ENCODE data around the gene AGMO.
"Not testable (repeated sequence)": the region's sequence is repeated elsewhere in the genome, so short reads cannot be mapped to it uniquely, and the experiment has no call there.

Gene AGMO

DNA sequence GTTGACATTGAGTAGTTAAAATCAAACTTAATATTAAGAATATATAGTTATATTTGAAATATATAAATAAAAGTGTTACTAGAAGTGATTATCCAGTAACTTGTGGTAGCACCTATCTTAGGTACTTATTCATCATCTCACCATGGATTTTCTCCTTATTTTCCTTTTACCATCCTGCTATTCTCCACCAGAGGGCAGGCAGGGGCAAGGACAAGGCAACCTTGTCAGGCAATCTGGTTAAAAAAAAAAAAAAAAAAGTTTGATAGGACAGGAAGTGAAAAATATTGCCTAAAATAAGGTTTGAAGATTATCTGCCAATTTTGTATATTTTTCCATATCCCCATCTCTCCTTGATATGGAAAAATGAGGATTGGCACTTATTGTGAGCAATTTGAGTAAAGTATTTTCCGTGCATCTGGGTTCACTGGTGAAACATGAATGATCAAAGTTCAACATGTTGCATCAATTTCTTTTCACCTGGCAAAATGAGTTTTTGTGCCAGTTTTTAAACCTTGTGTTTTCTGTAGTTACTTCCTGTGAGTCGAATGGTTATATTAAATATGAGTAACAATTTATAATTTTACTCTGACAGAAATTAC is 256.7 kb downstream of the AGMO start:
- DNase-seq, result peak; percentile 11 to 66

DNA sequence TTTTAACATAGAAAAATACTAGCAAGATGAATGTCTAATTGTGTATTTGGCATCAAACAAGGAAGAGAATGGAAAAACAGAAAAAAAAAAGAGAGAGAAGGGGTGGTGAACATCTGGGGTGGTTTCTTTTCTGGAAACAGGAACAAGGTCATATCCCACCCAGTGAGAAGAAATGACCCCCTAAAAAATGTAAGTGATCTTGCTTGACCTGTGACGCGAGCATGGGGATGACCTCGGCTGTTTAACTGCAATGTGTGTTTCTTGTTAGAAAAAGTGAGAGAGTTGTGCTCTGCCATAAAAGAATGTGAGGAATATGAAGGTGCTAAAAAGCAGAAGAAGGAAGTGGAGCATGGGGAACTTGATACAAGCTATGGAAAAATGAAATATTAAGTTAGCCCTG is 258.5 kb downstream of the AGMO start:
- DNase-seq, result no peak

GRCh38 chr7:15300986-15301385 is 260.8 kb downstream of the AGMO start:
- not testable (repeated sequence) for DNase-seq

GRCh38 chr7:15292138-15292537 is 269.7 kb downstream of the AGMO start:
- DNase-seq, result no peak

DNA sequence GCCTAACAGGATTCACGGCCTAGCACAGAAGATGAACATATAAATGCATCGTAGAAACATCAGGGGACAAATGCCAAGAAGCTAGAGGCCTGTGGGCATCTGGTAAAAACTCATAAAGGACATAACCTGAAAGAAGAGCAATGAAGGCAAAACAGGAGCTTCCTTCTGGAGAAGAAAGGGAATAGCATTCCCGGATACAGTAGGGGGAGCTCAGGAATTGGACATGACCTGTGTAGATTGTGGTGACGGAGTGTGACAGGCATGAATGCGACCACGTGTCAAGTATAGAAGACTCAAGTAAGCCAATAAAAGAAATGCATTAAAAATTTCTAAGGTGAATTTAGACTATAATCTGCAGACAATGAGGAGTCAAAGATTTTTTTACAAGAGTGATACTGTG is 270.1 kb downstream of the AGMO start:
- DNase-seq, result no peak

GRCh38 chr7:15288741-15289140 is 273.1 kb downstream of the AGMO start:
- no peak for DNase-seq

- no peak for DNase-seq
Measured at GRCh38 chr7:15284396-15284795, 277.4 kb downstream of the AGMO start.

- DNase-seq, result no peak
Measured at GRCh38 chr7:15280078-15280733, 281.6 kb downstream of the AGMO start.

DNA sequence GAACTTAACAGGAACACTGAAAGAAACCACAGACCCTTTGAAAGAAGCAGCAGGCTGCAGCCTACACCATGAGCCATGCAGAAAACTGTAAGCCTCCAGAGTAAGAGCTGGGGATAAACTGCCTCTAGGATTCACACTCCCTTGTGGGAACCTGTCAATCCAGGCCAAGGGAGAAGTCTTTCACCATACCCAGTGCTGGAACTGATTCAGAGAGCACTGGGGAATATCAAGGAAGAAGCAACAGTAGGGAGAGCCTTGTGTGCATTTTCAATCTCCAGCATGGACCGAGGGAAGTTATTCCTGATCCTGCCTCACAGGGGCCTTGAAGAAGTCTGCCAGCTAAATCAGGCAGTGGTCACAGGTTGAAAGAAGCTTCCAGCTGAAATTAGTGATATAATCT is 282.2 kb downstream of the AGMO start:
- no peak for DNase-seq

DNA sequence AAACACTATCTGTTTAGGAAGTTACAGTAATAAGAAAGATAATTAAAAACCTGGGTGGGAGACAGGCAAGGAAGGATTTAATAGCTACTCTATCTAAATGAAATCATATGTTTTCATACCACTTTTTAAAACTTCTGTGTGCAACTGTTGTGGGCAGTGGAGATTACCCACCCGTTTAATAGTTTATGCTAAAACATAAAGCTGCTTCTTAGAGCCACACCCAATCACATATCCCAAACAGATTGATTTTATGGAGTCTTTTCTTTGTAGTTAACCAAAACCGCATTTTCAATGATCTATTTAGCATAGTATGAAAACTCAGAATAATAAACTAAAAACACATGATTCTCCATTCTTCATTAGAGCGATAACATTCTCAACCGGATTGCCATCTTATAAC is 304.1 kb downstream of the AGMO start:
- no peak for DNase-seq

DNA sequence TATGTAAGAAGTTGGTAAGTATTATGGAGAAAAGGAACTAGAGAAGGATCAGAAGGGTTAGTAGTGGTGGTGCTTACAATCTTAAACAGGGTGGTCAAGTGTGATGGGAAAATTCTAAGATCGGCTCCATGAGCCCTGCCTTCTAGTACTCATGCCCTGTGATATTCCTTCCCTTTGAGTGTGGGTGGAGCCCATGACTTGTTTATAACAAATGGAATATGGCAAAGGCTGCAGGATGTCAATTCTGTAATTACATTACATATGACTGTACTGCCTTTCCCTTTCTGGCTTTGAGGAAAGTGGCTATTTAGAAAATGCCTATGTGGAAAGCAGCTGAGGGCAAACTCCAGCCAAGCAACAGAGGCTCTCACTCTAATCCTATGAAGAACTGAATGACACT is 309.6 kb downstream of the AGMO start:
- DNase-seq, result no peak

DNA sequence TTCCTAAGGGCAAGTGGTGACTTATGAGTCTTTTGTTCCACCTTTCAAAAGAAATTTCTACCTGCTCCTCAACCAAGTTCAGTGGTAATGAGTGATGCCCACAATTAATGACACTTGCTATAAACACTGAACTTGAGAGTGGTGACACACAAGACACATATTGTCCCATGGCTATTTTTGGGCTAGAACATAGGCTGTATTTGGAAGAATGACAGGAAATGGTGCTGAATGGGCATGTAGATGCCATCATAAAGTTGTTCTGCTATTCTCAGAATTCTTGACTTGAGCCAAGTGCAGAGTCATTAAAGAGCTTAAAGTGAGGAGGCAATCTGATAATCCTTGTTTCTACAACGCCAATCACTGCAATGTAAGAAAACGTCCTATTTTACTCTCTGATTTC is 313.3 kb downstream of the AGMO start:
- DNase-seq, result no peak

DNA sequence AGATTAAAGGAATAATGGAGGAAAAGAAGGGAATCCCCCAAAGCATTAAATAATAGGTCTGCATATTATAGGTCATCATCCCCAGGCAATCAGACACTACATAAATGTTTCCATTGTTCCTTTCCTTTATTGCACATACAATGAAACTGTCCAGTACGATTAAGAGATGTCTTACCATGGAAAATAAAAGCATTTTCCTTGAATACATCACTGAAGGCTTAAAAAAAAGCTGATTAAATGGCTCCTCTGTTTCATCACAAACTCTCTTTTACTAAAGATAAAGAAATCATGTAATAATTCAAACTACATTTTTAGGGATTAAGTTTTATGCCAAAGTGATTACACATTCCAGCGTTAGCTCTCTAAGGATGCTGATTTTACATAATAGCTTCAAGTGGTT is 316.0 kb downstream of the AGMO start:
- no peak for DNase-seq

DNA sequence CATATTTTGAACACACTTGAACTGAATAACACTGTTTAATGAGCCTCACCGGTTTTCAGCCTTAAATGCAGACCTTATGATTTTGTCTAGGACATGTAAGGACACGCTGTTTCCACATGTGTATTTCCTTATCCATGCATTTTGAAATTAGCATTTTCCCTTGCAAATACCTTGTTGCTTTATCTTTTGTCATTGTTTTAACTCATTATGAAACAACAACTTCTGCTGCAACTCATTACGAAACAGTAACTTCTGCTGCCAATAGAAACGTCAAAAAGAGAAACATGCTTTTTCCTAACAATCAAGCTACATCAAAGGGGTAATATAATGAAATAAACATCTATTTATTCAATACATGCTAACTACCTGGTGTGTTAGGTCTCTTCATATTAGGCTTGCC is 322.0 kb downstream of the AGMO start:
- DNase-seq, result no peak

DNA sequence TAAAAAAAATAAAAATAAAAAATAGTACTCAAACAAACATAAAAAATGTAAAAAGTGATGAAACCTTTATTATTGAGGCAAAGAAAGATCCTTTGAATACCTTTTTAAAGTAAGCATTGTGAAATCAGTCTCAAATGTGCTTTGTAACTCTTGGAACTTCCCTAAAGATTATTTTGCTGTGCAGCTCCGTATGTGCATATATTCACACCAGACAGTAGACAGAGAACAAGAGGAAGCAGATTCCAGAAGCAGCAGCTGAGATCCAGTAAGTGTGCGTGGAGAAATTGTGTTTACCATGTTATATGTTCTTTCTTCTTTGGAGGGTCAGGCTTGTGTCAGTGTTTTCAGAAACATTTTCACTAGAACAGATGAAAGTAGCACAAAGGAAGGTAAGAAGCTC is 324.9 kb downstream of the AGMO start:
- DNase-seq, result no peak

GRCh38 chr7:15234431-15234830 is 327.4 kb downstream of the AGMO start:
- DNase-seq, result no peak

- DNase-seq, result no peak
Measured at GRCh38 chr7:15228831-15229230, 333.0 kb downstream of the AGMO start.

DNA sequence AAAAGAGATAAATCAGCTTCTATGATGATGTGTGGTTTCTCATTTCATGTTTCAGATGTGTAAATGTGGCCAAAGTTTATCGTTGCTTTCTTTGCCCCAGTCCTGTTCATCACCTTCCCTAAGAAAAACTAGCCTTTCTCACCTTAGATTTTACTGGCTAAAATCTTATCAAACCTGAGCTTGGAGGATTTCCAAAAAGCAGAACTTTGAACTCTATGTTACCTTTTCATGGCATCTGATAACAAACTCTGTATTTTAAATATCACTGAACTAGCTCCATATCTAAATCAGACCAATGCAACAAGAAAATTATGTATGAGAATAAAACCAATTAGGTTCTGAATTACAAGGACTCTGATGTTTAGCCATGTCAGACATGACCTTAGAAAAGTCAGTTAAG is 335.8 kb downstream of the AGMO start:
- no peak for DNase-seq

DNA sequence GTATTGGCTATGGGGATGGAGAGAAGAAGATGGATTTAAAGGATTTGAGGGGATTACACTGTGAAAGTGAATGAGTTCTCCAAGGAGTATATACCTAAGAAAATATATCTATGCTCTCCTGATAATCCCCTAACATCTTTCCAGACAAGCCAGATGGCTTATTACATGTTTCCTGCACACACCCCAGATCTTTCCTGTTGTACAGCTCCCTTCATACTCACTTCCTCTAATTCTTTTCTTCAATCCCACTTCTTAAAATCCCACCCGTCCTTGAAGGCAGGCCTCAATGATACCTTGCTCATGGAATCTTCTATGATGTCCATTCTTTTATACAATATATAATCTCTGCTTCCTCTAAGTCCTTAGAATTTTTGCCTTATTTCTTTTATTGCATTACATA is 342.1 kb downstream of the AGMO start:
- no peak for DNase-seq

DNA sequence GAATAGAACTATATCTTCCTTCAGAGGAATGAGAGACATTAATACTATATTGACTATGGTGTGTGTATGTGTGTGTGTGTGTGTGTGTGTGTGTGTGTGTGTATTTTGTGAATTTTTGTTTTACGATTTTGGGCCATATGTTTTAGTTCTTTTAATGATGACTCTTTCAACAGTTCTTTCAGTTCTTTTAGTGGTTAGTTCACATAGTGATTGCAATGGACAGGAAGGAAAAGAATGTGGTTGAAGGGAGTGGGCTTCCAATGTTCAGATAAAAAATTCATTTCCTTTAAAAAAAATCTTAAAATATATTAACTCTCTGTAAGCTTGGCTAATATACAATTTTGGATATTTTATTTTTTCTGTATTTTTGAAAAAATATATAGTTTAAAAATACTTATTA is 343.6 kb downstream of the AGMO start:
- no peak for DNase-seq

GRCh38 chr7:15215616-15216015 is 346.2 kb downstream of the AGMO start:
- no peak for DNase-seq

DNA sequence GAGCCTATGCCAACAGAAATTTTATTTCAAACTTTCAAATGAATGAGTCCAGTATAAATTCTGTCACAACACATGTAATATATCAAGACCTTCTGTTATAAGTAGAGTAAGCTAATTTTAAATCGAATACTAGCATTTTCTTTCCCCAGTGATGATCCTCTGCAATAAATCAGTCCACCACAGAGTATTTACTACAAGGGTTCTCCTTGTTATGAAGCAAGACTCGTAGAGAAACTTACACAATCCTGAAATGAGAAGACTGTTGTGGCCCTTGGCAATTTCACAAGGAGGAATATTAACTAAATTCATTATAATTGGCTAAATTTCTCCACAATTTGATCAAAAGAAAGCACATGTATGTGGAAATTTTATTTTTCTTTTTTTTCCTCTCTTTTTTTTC is 346.8 kb downstream of the AGMO start:
- DNase-seq, result no peak

GRCh38 chr7:15213093-15213492 is 348.7 kb downstream of the AGMO start:
- DNase-seq, result no peak

- DNase-seq, result no peak
Measured at GRCh38 chr7:15209429-15209828, 352.4 kb downstream of the AGMO start.

DNA sequence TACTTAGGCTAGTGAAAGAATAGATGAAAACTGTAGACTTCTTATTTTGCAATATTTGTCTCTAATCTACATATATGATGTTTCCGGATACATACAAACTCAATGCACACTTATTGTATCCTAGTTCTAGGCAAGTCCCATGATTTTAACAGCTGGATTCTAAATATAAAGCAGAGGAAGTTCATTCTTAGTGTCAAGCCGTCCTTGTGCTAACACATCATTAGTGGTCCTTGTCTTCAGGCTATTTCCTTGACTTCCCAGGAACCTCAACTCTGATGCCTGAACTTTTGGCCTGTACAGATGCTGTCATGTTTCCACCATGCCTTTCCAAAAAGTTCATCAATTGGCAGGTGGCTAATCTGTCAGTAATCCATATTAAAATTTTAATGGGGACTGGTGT is 357.4 kb downstream of the AGMO start:
- no peak for DNase-seq

All from SW 1271 (cell line).